ENCODE measurements around the gene EYA2.

EYA2 gene

GRCh38 chr20:47141941-47142773, 247.5 kb downstream of the EYA2 start:
- DNase-seq (ENCODE audit: low read depth in 2 of 2), result no peak

DNA sequence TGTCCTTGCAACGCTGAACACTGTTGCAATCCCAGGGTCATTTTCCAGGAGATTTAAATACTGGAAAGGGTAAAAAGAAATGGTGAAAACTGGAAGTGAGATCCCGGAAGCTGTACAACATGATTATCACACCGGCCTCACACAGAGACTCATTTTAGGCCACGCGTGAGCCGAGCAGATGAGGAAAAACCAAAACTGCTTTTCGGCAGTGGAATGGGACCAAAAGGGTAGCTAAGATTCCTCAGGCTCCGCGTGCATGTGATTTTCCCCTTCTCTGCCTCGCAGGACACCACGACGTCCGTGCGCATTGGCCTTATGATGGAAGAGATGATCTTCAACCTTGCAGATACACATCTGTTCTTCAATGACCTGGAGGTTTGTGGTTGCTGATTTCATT, 248.1 kb downstream of the EYA2 start:
- DNase-seq (ENCODE audit: low read depth in 2 of 2), result no peak

DNA sequence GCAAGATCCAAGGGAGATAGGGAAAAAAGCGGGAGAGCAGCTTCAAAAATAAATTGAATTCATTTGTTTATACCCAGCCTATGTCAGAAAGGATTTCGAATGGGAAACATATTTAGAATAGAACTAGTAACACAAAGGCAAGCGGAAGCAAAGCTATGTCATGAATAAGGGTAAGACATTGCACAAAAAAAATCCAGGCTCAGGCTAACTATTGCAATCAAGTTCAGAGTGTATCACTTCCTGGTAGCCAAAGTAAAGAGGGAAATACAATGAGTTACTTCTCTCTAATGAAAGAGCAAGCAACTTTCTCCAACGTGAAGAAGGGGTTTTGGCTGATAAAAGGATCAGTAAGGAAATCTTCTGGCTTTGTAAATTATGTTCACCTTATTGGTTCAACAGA, 249.0 kb downstream of the EYA2 start:
- DNase-seq (ENCODE audit: low read depth in 2 of 2), result no peak

GRCh38 chr20:47144463-47144862, 249.8 kb downstream of the EYA2 start:
- DNase-seq (ENCODE audit: low read depth in 2 of 2), result no peak

DNA sequence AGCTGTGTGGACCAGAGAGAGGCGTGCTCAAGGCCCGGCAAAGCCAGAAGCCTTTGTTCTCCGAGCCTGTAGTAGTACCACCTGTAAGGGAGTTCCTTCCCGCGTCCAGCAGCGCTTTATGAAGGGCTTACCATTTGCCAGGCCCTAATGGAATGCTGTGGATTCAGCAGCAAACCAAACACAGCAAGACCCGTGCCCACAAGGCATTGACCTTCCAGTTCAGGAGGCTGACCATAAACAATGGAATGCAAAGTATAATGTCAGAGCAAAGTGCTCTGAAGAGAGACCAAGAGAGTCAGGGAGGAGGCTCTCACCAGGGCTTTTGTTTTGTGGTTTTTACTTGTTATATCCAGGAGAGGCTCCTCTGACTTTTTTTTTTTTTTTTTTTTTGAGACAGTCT, 252.0 kb downstream of the EYA2 start:
- no peak for DNase-seq (ENCODE audit: low read depth in 2 of 2)

DNA sequence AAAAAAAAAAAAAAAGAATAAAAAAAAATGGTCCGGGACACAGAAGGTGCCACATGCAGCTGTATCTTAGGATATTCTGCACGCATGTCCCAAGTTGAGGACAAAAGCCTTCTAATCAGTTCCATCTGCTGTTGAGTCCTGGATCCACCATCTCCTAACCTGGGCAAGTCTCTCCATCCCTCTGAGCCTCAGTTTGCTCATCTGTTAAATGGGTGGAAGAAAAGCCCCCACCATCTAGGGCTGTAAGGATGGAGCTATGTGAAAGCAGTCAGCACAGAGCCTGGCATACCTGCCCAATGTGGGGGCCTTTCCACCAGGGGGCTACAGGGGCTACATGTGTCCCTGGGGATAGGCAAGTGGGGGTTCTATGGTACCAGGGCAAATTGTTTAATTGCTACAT, 253.4 kb downstream of the EYA2 start:
- DNase-seq (ENCODE audit: low read depth in 2 of 2), result no peak

DNA sequence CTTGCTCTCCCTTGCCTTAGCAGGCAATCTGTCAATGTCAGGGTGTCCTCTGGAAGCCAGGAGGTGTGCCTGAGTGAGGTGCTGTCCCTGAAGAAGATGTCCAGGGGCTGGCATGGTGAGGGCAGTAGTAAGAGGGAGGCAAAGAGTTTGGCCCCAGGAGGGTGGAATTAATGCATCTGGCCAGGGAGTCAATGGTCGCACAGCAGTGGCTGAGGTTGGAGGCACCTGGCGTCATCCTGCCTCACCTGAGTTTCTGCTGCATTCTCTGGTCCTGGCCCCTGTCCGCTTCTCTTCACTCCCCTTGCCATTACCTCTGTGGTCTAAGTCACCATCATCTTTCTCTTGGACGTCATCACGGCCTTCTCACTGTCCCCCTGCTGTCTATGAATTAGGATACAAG, 255.3 kb downstream of the EYA2 start:
- no peak for DNase-seq (ENCODE audit: low read depth in 2 of 2)

GRCh38 chr20:47150403-47151152, 255.9 kb downstream of the EYA2 start:
- no peak for DNase-seq (ENCODE audit: low read depth in 2 of 2)

DNA sequence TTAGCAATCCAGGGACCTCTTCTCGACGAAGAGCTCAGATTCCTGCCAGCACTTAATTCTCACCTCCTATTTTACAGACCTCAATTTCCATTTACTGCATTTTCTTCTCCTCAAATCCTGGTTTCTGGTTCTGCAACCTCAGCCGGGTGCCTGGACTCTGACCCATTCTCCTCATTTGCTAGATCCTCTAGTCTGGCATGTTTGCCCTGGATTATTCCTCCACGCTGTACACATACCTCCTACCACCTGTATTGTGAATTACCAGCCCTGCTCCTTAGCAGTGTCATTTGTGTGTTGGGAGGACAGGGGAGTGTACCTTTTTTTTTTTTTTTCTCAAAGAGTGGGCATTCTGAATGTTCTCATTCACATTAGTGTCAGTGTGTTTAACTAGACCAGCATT, 257.4 kb downstream of the EYA2 start:
- DNase-seq (ENCODE audit: low read depth in 2 of 2), result no peak

DNA sequence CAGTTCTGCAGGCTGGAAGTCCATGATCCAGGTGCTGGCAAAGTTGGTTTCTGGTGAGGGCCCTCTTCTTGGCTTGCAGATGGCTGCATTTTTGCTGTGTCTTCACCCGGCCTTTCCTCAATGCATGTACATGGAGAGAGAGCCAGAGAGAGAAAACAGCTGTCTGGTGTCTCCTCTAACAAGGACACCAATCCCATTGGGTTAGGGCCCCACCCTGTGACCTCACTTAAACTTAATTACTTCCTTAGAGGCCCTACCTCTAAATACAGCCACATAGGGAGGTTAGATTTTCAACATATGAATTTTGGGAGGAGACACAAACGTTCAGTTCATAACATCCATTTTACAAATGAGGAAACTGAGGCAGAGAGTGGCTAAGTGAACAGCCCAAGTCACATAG, 259.4 kb downstream of the EYA2 start:
- no peak for DNase-seq (ENCODE audit: low read depth in 2 of 2)

- no peak for DNase-seq (ENCODE audit: low read depth in 2 of 2)
These were observed 261.9 kb downstream of the EYA2 start for GRCh38 chr20:47156301-47157137.

GRCh38 chr20:47159166-47159565, 264.5 kb downstream of the EYA2 start:
- no peak for DNase-seq (ENCODE audit: low read depth in 2 of 2)

DNA sequence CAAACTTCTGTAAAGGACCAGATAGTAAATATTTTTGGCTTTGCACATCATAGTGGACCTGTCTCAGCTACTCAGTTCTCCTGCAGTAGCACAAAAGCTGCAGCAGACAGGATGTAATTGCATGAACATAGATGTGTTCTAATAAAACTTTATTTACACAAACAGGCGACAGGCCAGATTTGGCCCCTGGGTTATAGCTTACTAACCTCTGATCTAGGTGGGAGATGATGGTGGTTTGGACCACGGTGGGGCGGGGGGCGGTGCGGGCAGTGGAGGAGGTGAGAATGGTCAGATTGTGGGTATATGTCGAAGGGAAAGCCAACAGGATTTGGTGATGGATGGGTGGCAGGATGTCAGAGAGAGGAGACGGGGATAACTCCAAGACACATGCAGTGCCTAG, 265.6 kb downstream of the EYA2 start:
- DNase-seq (ENCODE audit: low read depth in 2 of 2), result no peak

DNA sequence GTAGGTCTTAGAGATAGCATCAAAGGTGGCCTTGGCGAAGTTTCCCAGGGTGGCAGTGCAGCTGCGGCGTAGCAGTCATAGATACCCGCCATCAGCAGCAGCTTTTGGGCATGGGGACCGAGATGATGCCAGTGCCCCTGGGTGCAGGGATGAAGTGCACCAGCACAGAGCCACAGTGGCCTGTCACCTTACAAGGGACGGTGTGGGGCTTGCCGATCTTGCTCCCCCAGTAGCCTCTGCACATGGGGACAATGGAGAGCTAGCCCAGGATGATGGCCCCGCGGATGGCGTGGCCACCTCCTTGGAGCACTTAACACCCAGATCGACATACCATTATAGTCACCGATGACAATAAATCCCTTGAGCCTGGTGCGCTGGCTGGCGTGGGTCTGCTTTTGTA, 266.3 kb downstream of the EYA2 start:
- DNase-seq (ENCODE audit: low read depth in 2 of 2), result no peak

GRCh38 chr20:47161411-47161810, 266.8 kb downstream of the EYA2 start:
- no peak for DNase-seq (ENCODE audit: low read depth in 2 of 2)

GRCh38 chr20:47164140-47164539, 269.5 kb downstream of the EYA2 start:
- DNase-seq (ENCODE audit: low read depth in 2 of 2), result no peak

GRCh38 chr20:47165376-47165865, 270.8 kb downstream of the EYA2 start:
- DNase-seq (ENCODE audit: low read depth in 2 of 2), result no peak

GRCh38 chr20:47167846-47168245, 273.2 kb downstream of the EYA2 start:
- no peak for DNase-seq (ENCODE audit: low read depth in 2 of 2)

DNA sequence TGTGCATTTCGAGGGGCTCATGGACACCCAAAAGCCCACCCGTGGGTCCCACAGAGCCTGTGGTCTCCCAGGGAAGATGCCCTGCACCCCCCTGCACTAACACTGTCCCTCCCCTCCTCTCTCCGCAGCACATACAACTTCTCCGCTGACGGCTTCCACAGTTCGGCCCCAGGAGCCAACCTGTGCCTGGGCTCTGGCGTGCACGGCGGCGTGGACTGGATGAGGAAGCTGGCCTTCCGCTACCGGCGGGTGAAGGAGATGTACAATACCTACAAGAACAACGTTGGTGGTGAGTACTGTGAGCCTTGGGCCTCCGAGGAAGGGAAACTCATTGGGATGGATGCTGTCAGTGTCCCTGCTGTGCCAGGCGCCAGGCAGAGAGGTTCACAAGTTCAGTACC, 277.9 kb downstream of the EYA2 start:
- no peak for DNase-seq (ENCODE audit: low read depth in 2 of 2)

DNA sequence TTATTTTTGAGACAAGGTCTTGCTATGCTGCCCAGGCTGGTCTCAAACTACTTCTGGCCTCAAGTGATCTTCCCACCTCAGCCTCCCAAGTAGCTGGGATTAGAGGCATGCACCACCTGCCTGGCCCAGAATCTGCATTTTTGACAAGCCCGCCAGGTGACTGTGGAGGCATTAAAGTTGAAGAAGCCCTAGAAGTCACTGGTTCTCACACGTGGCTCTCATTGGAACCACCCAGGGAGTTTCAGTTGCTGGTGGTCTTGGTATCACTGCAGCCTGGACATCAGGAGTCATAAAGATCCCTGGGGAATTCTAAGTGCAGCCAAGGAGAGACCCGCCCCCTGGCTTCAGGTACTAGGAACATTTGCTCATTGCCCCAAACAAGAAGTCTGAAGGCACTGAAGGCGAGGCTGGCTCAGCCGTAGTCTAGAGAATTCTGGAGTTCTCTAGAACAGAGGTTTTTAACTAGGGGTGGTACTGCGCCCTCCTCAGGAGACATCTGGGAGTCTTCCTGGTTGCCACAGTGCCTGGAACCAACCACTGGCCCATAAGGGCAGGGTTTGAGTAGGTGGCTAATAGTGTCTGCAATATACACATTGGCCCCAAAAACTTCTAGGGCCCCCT, 279.1 kb downstream of the EYA2 start:
- no peak for DNase-seq (ENCODE audit: low read depth in 2 of 2)

DNA sequence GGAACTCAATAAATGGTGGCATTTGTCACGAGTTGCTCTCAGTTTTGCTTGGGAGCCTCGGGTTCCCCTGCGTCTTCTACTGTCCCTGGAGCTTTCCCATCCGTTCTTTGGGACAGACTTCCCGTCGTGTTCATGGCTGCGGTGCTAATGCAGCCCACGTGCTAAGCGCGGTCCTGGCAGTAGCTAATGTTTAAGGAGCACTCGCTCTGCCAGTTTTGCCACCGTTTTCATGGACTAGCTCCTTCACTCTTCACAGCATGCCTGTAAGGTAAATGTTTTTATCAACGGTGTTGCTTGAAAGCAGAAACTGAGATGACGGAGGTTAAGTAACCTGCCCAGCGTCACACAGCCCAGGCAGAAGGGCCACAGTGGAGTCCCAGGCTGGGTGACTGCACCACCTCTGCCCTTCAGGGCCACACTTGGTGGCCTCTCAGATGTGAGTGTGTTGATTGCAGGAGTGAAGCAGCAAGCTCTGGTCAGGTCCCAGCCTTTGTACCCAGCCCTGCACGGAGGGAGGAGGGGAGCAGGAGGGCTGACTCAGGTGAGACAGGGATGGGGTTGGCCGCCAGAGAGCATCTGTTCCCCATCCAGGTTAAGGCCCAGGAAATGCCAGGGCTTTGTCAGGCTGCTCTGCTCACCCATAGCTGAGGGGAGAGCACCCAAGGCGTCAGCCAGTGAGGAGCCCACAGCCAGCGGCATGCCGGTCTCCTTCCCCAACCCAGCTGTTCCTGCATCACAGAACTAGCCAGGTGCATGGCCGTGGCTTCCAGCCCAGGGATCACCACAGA, 280.0 kb downstream of the EYA2 start:
- DNase-seq (ENCODE audit: low read depth in 2 of 2), result no peak

Measured in stimulated activated CD8-positive, alpha-beta memory T cell treated with anti-CD3 and anti-CD28 coated beads, Interleukin-15, amount 100 ng/mL, for 4 hours (primary cell).